Peyer's patch (tissue), 4 donors: Measurements from ENCODE around the gene LRRC4B. TPM values are rescaled to one million over a fixed set of nuclear protein-coding genes. Genes with fewer than 3 reads are reported as not detected.
"Not testable (repeated sequence)": the region's sequence is repeated elsewhere in the genome, so short reads cannot be mapped to it uniquely, and the experiment has no call there.

Experiments
- DNase-seq, 3 donors: peaks; one replicate each; pipeline ENCODE4 v3.0.0-alpha.2; 2017 to 2019
- H3K27ac ChIP-seq, 4 donors: fragments of 200-600 bp; sonication (generic); one replicate each; pipeline ENCODE4 v1.5.1; 2016 to 2019
- H3K27me3 ChIP-seq, 2 donors: fragments of 200-600 bp; sonication (generic); one replicate each; pipeline ENCODE4 v1.5.1; 2019
- H3K36me3 ChIP-seq, 3 donors: fragments of 200-600 bp; sonication (generic); one replicate each; pipeline ENCODE4 v1.5.1; 2016 to 2019
- H3K4me1 ChIP-seq, 4 donors: fragments of 200-600 bp; sonication (generic); one replicate each; pipeline ENCODE4 v1.5.1; 2016 to 2019
- H3K4me3 ChIP-seq, 4 donors: fragments of 200-600 bp; sonication (generic); 1 replicate in 3 of 4; 2 replicates in 1 of 4; pipeline ENCODE4 v1.5.1; 2016 to 2019; ENCODE audit warnings: mild to moderate bottlenecking in 1 of 4
- H3K9me3 ChIP-seq, 4 donors: fragments of 200-600 bp; sonication (generic); one replicate each; pipeline ENCODE4 v1.5.1; 2016 to 2019; ENCODE audit warnings: mild to moderate bottlenecking in 1 of 4
- CTCF ChIP-seq, 6 experiments: fragments of 450-650 bp in 4 of 6; fragments of 200-600 bp in 2 of 6; sonication (generic) in 1 of 6; IDR thresholded peaks; one replicate each; pipeline ENCODE4 v1.5.1; 2017 to 2019; ENCODE audit warnings: antibody characterized with exemption in 6 of 6, mild to moderate bottlenecking in 3 of 6, moderate library complexity in 1 of 6
- POLR2A ChIP-seq, 2 donors: fragments of 450-650 bp; IDR thresholded peaks; one replicate each; pipeline ENCODE4 v1.5.1; 2017; ENCODE audit warnings: antibody characterized with exemption in 2 of 2, mild to moderate bottlenecking in 2 of 2, moderate library complexity in 2 of 2
- total RNA-seq, 4 donors: library from RNA; depleted of rRNA; stranded (reverse); fragments of >200 nt; gene quantifications; one replicate each; pipeline ENCODE4 v1.1.0, GENCODE V29; 2016

The LRRC4B gene
- total RNA-seq, 4 donors from 2014 or later = 0.35 to 2.0 (median 1.4) TPM

GRCh38 chr19:50535672-50536187 lies 32.5 kb downstream of the LRRC4B start:
- Histone ChIP-seq H3K27me3 (no peaks in the 10 kb centered on the region), H3K36me3 (no peaks in the 10 kb centered on the region), H3K4me1 (no peaks in the 10 kb centered on the region), H3K4me3 (no peak overlapping the region), H3K9me3 (peaks cover 0 to 9% (median 2%) of the 10 kb centered on the region in 4 donors), H3K27ac (no peak overlapping the region)
- TF ChIP-seq CTCF (IDR thresholded peaks at IDR 0.05) (no peak), POLR2A (IDR thresholded peaks at IDR 0.05) (no peak)
- DNase-seq = no peak

DNA sequence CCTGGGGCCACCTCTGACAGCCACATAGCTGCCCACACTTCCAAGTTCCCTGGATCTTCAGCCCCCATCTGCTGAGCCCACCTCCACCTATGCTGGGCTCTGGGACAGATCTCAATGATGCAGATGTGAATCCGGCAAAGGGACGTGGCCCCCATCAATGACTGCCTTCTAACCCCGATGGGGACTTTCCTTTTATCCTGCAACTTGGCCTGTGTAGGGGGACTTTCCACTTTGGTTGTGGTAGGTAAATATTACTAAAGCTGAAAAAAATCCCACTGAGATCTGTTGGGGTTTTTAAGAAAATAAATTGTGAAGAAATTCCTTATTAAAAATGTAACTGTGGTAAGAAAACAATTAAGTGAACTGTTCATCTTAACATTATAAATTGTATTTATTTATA lies 33.8 kb downstream of the LRRC4B start:
- no peak for DNase-seq
- Histone ChIP-seq H3K4me3 (no peak overlapping the region), H3K36me3 (no peaks in the 10 kb centered on the region), H3K27ac (no peak overlapping the region), H3K27me3 (no peaks in the 10 kb centered on the region), H3K9me3 (peaks cover 0 to 9% (median 2%) of the 10 kb centered on the region in 4 donors), H3K4me1 (no peaks in the 10 kb centered on the region)
- TF ChIP-seq POLR2A (IDR thresholded peaks at IDR 0.05) (no peak), CTCF (IDR thresholded peaks at IDR 0.05) (no peak)

- H3K9me3 ChIP-seq = peaks cover 0 to 9% (median 2%) of the 10 kb centered on the region in 4 donors
- TF ChIP-seq CTCF (IDR thresholded peaks at IDR 0.05) (no peak), POLR2A (IDR thresholded peaks at IDR 0.05) (no peak)
- no peak for DNase-seq
- no peaks in the 10 kb centered on the region for H3K4me1 ChIP-seq
- no peak overlapping the region for H3K27ac ChIP-seq
- H3K27me3 ChIP-seq = no peaks in the 10 kb centered on the region
- H3K36me3 ChIP-seq = no peaks in the 10 kb centered on the region
- no peak overlapping the region for H3K4me3 ChIP-seq
Measured at GRCh38 chr19:50532952-50533351, 35.3 kb downstream of the LRRC4B start.

DNA sequence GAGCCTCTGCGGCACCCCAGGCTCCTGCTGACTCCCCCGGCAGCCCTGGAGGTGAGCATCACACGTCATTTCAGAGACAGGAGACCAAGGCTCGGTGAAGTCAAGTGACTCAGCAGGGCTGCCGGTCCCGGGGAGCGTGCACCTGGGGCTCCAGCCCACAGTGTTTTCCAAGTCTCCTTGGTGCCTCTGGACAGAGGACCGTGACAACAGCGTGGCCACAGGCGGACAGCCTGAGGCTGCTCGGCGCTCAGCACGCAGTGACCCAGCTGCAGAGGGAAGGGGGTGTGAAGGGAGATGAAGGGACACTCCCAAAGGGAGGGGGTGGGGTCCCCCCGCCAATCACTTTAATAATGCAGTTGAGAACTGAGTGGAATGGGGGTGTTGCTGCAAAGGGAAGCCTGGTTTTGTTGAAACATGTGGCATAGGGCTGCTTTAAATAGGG lies 37.0 kb downstream of the LRRC4B start:
- Histone ChIP-seq H3K27me3 (no peaks in the 10 kb centered on the region), H3K9me3 (peaks cover 0 to 9% (median 2%) of the 10 kb centered on the region in 4 donors), H3K36me3 (no peaks in the 10 kb centered on the region), H3K27ac (no peak overlapping the region), H3K4me3 (no peak overlapping the region), H3K4me1 (no peaks in the 10 kb centered on the region)
- TF ChIP-seq POLR2A (IDR thresholded peaks at IDR 0.05) (no peak), CTCF (IDR thresholded peaks at IDR 0.05) (no peak)
- DNase-seq = no peak

DNA sequence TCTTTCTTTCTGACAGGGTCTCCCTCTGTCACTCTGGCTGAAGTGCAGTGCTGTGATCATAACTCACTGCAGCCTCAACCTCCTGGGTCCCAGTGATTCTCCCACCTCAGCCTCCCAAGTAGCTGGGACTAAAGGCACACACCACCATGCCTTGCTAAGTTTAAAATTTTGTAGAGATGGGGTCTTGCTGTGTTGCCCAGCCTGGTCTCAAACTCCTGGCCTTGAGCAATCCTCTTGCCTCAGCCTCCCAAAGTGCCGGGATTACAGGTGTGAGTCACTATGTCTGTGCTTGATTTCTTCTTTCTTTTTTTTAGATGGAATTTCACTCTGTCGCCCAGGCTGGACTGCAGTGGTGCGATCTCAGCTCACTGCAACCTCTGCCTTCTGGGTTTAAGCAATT lies 40.2 kb downstream of the LRRC4B start:
- H3K27me3 ChIP-seq, H3K36me3 ChIP-seq, H3K27ac ChIP-seq, DNase-seq, H3K9me3 ChIP-seq, H3K4me3 ChIP-seq, H3K4me1 ChIP-seq: not testable (repeated sequence)

GRCh38 chr19:50522881-50523280 lies 45.4 kb downstream of the LRRC4B start:
- Histone ChIP-seq H3K27ac (no peak overlapping the region), H3K4me1 (no peaks in the 10 kb centered on the region), H3K27me3 (no peaks in the 10 kb centered on the region), H3K4me3 (no peak overlapping the region), H3K36me3 (no peaks in the 10 kb centered on the region), H3K9me3 (no peaks in the 10 kb centered on the region)
- TF ChIP-seq CTCF (IDR thresholded peaks at IDR 0.05) (no peak), POLR2A (IDR thresholded peaks at IDR 0.05) (no peak)
- no peak for DNase-seq
